ENCODE results near the gene ST3GAL2. TPM values are rescaled to one million over a fixed set of nuclear protein-coding genes. Genes with fewer than 3 reads are reported as not detected.

The ST3GAL2 gene
- polyA plus RNA-seq, 2 of the 4 experiments (the other 2 are of a cell fraction), result 11.1 to 16.3 TPM

GRCh38 chr16:70438585-70438968 is 323 bp downstream of the ST3GAL2 start:
- H3K9me3 ChIP-seq, result no peaks in the 10 kb centered on the region
- ATAC-seq (peak; percentile 2 to 66; a peak in 5 of 6 replicates), FAIRE-seq (no peak), DNase-seq (ENCODE audit: low read depth in 1 of 2, low spot score in 1 of 2) (no peak)
- POLR2A ChIA-PET, result interaction anchor here (0.6 to 3.6 kb wide), 5 partner anchors 11 to 153 kb away, joined by 3 to 20 read pairs (median 5); partner anchors contain the start of gene FCSK
- TF ChIP-seq RAD21 (conservative IDR thresholded peaks at IDR 0.05 in 1 of 2, IDR thresholded peaks at IDR 0.05 in 1 of 2) (no peak), CHD4 (IDR thresholded peaks at IDR 0.05; ENCODE audit: borderline replicate concordance) (no peak), POLR2AphosphoS2 (conservative IDR thresholded peaks at IDR 0.05; ENCODE audit: low read length) (no peak), HES2 (IDR thresholded peaks at IDR 0.05) (no peak), PBX3 (IDR thresholded peaks at IDR 0.05) (0 out of 2 replicates have a peak, but pooled peaks have one; percentile 6), EHMT2 (IDR thresholded peaks at IDR 0.05; ENCODE audit: low read depth) (no peak)
- peak overlapping the region; percentile 92 to 98 for H3K27ac ChIP-seq
- peaks cover 44% of the 10 kb centered on the region for H3K4me1 ChIP-seq
- 2% methylated on average over 25 of the region's 39 CpGs for WGBS (ENCODE audit: missing lambda C conversion rate)
- CTCF ChIA-PET, result interaction anchor here (0.8 to 1.9 kb wide), 5 partner anchors 21 to 58 kb away, joined by 3 to 8 read pairs (median 5); no protein-coding TSS in a partner anchor
- H3K4me2 ChIP-seq, result peak overlapping the region; percentile 89
- peak overlapping the region; percentile 69 for H3K4me3 ChIP-seq

GRCh38 chr16:70437582-70438557 is 1.0 kb downstream of the ST3GAL2 start:
- ChIA-PET POLR2A (interaction anchor here (0.6 to 3.6 kb wide), 4 partner anchors 16 to 153 kb away, joined by 3 to 20 read pairs (median 5); partner anchors contain the start of gene FCSK), CTCF (interaction anchor here (0.8 to 1.9 kb wide), 4 partner anchors 13 to 57 kb away, joined by 3 to 8 read pairs (median 5); no protein-coding TSS in a partner anchor)
- peak in 1 of 2 experiments; percentile 21; a peak in 3 of 6 replicates for ATAC-seq
- no peaks in the 10 kb centered on the region for H3K9me3 ChIP-seq
- TF ChIP-seq NFE2L2 (conservative IDR thresholded peaks at IDR 0.05; ENCODE audit: low read length) (no peak), BHLHE40 (IDR thresholded peaks at IDR 0.05; ENCODE audit: low read depth, low read length) (no peak), CEBPB (IDR thresholded peaks at IDR 0.05) (no peak), REST (IDR thresholded peaks at IDR 0.05) (no peak), RARB (CRISPR knock-in tag; IDR thresholded peaks at IDR 0.05) (no peak), ZC3H11A (IDR thresholded peaks at IDR 0.05) (no peak), ZNF302 (CRISPR knock-in tag; IDR thresholded peaks at IDR 0.05) (no peak), HMGXB4 (CRISPR knock-in tag; IDR thresholded peaks at IDR 0.05; ENCODE audit: borderline replicate concordance) (no peak), TFCP2L1 (CRISPR knock-in tag; IDR thresholded peaks at IDR 0.05) (no peak), FOSB (CRISPR knock-in tag; IDR thresholded peaks at IDR 0.05) (no peak), SREBF2 (IDR thresholded peaks at IDR 0.05) (no peak), JUN (IDR thresholded peaks at IDR 0.05) (no peak), CHD2 (IDR thresholded peaks at IDR 0.05; ENCODE audit: low read length, partially characterized antibody) (no peak), KDM5A (IDR thresholded peaks at IDR 0.05) (no peak), CHD4 (IDR thresholded peaks at IDR 0.05; ENCODE audit: borderline replicate concordance) (no peak), NR3C1 (IDR thresholded peaks at IDR 0.05) (no peak), PHF8 (IDR thresholded peaks at IDR 0.05; ENCODE audit: borderline replicate concordance, low read depth) (no peak), POLR2AphosphoS2 (conservative IDR thresholded peaks at IDR 0.05; ENCODE audit: low read length) (no peak), EHMT2 (IDR thresholded peaks at IDR 0.05; ENCODE audit: low read depth) (no peak), CBX2 (IDR thresholded peaks at IDR 0.05; ENCODE audit: borderline replicate concordance, low read depth) (no peak)
- H3K4me3 ChIP-seq, result peak overlapping the region; percentile 69
- peak overlapping the region; percentile 92 to 98 for H3K27ac ChIP-seq
- FAIRE-seq, result no peak
- no peak for DNase-seq (ENCODE audit: low read depth in 1 of 2, low spot score in 1 of 2)
- H3K4me1 ChIP-seq, result peaks cover 51% of the 10 kb centered on the region
- 26% methylated on average over 22 of the region's 22 CpGs for WGBS (ENCODE audit: missing lambda C conversion rate)
- H3K4me2 ChIP-seq, result peak overlapping the region; percentile 89
